Activated CD8-positive, alpha-beta T cell treated with anti-CD3 and anti-CD28 coated beads, Interleukin-2, amount 10 ng/mL, durations not matched to agents 7 days and 5 days (primary cell): ENCODE data around the gene HLX. TPM values are rescaled to one million over a fixed set of nuclear protein-coding genes. Genes with fewer than 3 reads are reported as not detected.

Source experiments
- ATAC-seq: fragments of 150-1000 bp; cut with Tn5 transposase; one replicate; pipeline ENCODE4 v1.10.0; 2021; ENCODE audit warnings: moderate library complexity
- CTCF ChIA-PET: fragments of 350-600 bp; sonication (Branson Sonifier 250); formaldehyde crosslinking; loops from one replicate; lab custom pipeline; 2021; ENCODE audit warnings: antibody characterized with exemption; lab: Charles Lee
- POLR2A ChIA-PET: fragments of 350-600 bp; sonication (Branson Sonifier 250); formaldehyde crosslinking; loops from one replicate; lab custom pipeline; 2021; ENCODE audit warnings: antibody characterized with exemption; lab: Charles Lee
- DNase-seq: peaks from one replicate; pipeline ENCODE4 v3.0.0-alpha.2; 2020
- H3K27ac Mint-ChIP-seq: one replicate; pipeline ENCODE4 v1.8.0; 2021; ENCODE audit warnings: mild to moderate bottlenecking, mixed read lengths
- H3K27me3 Mint-ChIP-seq: one replicate; pipeline ENCODE4 v1.8.0; 2021; ENCODE audit warnings: low read depth, mixed read lengths
- H3K36me3 Mint-ChIP-seq: one replicate; pipeline ENCODE4 v1.8.0; 2021; ENCODE audit warnings: low read depth, mixed read lengths
- H3K4me1 Mint-ChIP-seq: one replicate; pipeline ENCODE4 v1.8.0; 2021; ENCODE audit warnings: low read depth, mixed read lengths
- H3K4me3 Mint-ChIP-seq: one replicate; pipeline ENCODE4 v1.8.0; 2021; ENCODE audit warnings: mild to moderate bottlenecking, mixed read lengths
- H3K9me3 Mint-ChIP-seq: one replicate; pipeline ENCODE4 v1.8.0; 2022; ENCODE audit warnings: mixed read lengths; ENCODE audit not compliant: insufficient read depth
- total RNA-seq, 2 experiments: library from RNA; stranded (reverse); gene quantifications; one replicate each; pipeline ENCODE4 v1.2.3, GENCODE V29; 2021

Gene HLX
- total RNA-seq, 2 experiments from 2014 or later = not detected

GRCh38 chr1:220876511-220877376, 2.5 kb upstream of the HLX start:
- Mint-ChIP-seq H3K27ac (no peak overlapping the region), H3K4me3 (no peak overlapping the region), H3K27me3 (peaks cover 62% of the 10 kb centered on the region), H3K4me1 (peaks cover 40% of the 10 kb centered on the region), H3K36me3 (no peaks in the 10 kb centered on the region), H3K9me3 (no peaks in the 10 kb centered on the region)
- no peak for ATAC-seq
- no peak for DNase-seq
- ChIA-PET CTCF (interaction anchor here (2.5 kb wide), 1 partner anchor 327 kb away, joined by 20 read pairs; no protein-coding TSS in a partner anchor), POLR2A (no interaction called here)

- ChIA-PET CTCF (no interaction called here), POLR2A (no interaction called here)
- Mint-ChIP-seq H3K27me3 (peaks cover 69% of the 10 kb centered on the region), H3K4me1 (peaks cover 40% of the 10 kb centered on the region), H3K27ac (no peak overlapping the region), H3K4me3 (no peak overlapping the region), H3K36me3 (no peaks in the 10 kb centered on the region), H3K9me3 (no peaks in the 10 kb centered on the region)
- no peak for ATAC-seq
- DNase-seq = no peak
Observed at GRCh38 chr1:220877377-220878095, 1.7 kb upstream of the HLX start.

GRCh38 chr1:220878191-220879075, 810 bp upstream of the HLX start:
- H3K27ac Mint-ChIP-seq = no peak overlapping the region
- H3K4me1 Mint-ChIP-seq = peaks cover 40% of the 10 kb centered on the region
- CTCF ChIA-PET = no interaction called here
- ATAC-seq (no peak), DNase-seq (no peak)
- POLR2A ChIA-PET = no interaction called here
- H3K4me3 Mint-ChIP-seq = peak overlapping the region; percentile 63
- H3K27me3 Mint-ChIP-seq = peaks cover 71% of the 10 kb centered on the region
- no peaks in the 10 kb centered on the region for H3K9me3 Mint-ChIP-seq
- H3K36me3 Mint-ChIP-seq = no peaks in the 10 kb centered on the region

- DNase-seq = no peak
- H3K36me3 Mint-ChIP-seq = no peaks in the 10 kb centered on the region
- ChIA-PET POLR2A (no interaction called here), CTCF (no interaction called here)
- H3K4me3 Mint-ChIP-seq = peak overlapping the region; percentile 60
- H3K27ac Mint-ChIP-seq = no peak overlapping the region
- peaks cover 71% of the 10 kb centered on the region for H3K27me3 Mint-ChIP-seq
- peak; percentile 59 for ATAC-seq
- H3K9me3 Mint-ChIP-seq = no peaks in the 10 kb centered on the region
- peaks cover 40% of the 10 kb centered on the region for H3K4me1 Mint-ChIP-seq
Observed at GRCh38 chr1:220879509-220880361, 492 bp downstream of the HLX start.

DNA sequence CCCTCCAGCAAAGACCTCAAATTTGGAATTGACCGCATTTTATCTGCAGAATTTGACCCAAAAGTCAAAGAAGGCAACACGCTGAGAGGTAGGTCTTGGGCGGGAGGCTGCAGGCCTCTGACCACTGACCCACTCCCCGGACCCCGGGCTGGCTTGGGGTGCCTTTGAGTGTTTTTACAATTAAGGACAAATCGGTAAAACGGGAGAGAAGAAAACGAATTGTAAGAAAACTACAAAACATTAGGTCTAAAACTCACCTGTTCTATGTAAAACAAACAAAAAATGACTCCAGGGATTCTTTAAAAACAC, 1.1 kb downstream of the HLX start:
- no peaks in the 10 kb centered on the region for H3K9me3 Mint-ChIP-seq
- no peaks in the 10 kb centered on the region for H3K36me3 Mint-ChIP-seq
- ChIA-PET POLR2A (no interaction called here), CTCF (no interaction called here)
- H3K27ac Mint-ChIP-seq = no peak overlapping the region
- H3K27me3 Mint-ChIP-seq = peaks cover 66% of the 10 kb centered on the region
- peaks cover 40% of the 10 kb centered on the region for H3K4me1 Mint-ChIP-seq
- no peak for DNase-seq
- H3K4me3 Mint-ChIP-seq = peak overlapping the region; percentile 60
- no peak for ATAC-seq

DNA sequence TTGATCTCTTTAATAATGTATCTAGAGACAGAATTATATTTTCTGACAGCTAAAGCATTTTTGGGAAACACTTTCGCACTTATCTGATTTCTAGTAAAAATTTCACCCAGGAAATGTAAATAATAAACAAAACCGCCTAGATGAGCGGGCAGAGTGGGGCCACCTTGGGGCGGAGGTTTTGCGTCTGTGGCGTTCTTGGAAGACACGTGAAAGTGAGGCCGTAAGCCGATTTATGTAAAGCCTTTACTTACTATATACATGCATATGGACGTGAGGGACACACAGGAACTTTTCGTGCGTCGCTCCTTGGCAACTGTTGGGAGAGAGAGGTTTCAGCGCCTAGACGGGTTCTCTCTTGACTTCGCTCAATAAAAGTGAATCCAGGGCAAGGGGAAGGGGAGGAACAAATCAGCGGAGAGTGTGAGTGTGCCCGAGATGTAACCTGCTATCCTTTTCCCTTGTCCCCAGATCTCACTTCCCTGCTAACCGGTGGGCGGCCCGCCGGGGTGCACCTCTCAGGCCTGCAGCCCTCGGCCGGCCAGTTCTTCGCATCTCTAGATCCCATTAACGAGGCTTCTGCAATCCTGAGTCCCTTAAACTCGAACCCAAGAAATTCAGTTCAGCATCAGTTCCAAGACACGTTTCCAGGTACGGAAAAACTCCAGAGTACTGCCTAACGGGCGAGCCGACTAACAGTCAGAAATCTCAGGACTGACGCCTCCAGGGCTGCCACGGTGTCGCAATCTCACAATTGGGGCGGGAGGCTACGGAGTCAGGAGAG, 1.7 kb downstream of the HLX start:
- H3K27ac Mint-ChIP-seq = no peak overlapping the region
- ATAC-seq = no peak
- ChIA-PET CTCF (no interaction called here), POLR2A (interaction anchor here (0.6 kb wide), 1 partner anchor 1563 kb away, joined by 3 read pairs; no protein-coding TSS in a partner anchor)
- H3K4me3 Mint-ChIP-seq = peak overlapping the region; percentile 60
- peaks cover 61% of the 10 kb centered on the region for H3K27me3 Mint-ChIP-seq
- no peak for DNase-seq
- H3K36me3 Mint-ChIP-seq = no peaks in the 10 kb centered on the region
- peaks cover 40% of the 10 kb centered on the region for H3K4me1 Mint-ChIP-seq
- no peaks in the 10 kb centered on the region for H3K9me3 Mint-ChIP-seq

GRCh38 chr1:220882061-220882891, 3.0 kb downstream of the HLX start:
- H3K27ac Mint-ChIP-seq = no peak overlapping the region
- no peaks in the 10 kb centered on the region for H3K36me3 Mint-ChIP-seq
- H3K4me3 Mint-ChIP-seq = peak overlapping the region; percentile 5
- CTCF ChIA-PET = no interaction called here
- DNase-seq (no peak), ATAC-seq (no peak)
- POLR2A ChIA-PET = no interaction called here
- peaks cover 51% of the 10 kb centered on the region for H3K27me3 Mint-ChIP-seq
- H3K4me1 Mint-ChIP-seq = peaks cover 34% of the 10 kb centered on the region
- no peaks in the 10 kb centered on the region for H3K9me3 Mint-ChIP-seq

DNA sequence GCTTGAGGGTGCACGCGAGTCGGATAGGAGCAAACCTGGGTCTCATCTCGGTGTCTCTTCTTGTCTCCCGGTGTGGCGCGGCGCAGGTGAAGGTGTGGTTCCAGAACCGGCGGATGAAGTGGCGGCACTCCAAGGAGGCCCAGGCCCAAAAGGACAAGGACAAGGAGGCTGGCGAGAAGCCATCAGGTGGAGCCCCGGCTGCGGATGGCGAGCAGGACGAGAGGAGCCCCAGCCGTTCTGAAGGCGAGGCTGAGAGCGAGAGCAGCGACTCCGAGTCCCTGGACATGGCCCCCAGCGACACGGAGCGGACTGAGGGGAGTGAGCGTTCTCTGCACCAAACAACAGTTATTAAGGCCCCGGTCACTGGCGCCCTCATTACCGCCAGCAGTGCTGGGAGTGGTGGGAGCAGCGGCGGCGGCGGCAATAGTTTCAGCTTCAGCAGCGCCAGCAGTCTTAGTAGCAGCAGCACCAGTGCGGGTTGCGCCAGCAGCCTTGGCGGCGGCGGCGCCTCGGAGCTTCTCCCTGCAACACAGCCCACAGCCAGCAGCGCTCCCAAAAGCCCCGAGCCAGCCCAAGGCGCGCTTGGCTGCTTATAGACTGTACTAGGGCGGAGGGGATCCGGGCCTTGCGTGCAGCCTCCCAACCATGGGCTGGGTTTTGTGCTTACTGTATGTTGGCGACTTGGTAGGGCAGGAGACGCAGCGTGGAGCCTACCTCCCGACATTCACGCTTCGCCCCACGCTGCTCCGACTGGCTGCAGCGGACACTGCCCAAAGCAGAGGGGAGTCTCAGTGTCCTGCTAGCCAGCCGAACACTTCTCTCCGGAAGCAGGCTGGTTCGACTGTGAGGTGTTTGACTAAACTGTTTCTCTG, 5.1 kb downstream of the HLX start:
- ATAC-seq (no peak), DNase-seq (no peak)
- Mint-ChIP-seq H3K27ac (no peak overlapping the region), H3K27me3 (peaks cover 50% of the 10 kb centered on the region), H3K4me3 (no peak overlapping the region), H3K9me3 (no peaks in the 10 kb centered on the region), H3K36me3 (no peaks in the 10 kb centered on the region), H3K4me1 (peaks cover 15% of the 10 kb centered on the region)
- POLR2A ChIA-PET = interaction anchor here (0.6 kb wide), 1 partner anchor 51 kb away, joined by 3 read pairs; no protein-coding TSS in a partner anchor
- CTCF ChIA-PET = no interaction called here

- peaks cover 48% of the 10 kb centered on the region for H3K27me3 Mint-ChIP-seq
- CTCF ChIA-PET = no interaction called here
- no peaks in the 10 kb centered on the region for H3K36me3 Mint-ChIP-seq
Observed at GRCh38 chr1:220884981-220885918, 6.0 kb downstream of the HLX start.

More at GRCh38 chr1:220884981-220885918, 6.0 kb downstream of the HLX start:
- DNase-seq = no peak
- no peaks in the 10 kb centered on the region for H3K9me3 Mint-ChIP-seq
- H3K4me3 Mint-ChIP-seq = no peak overlapping the region
- H3K4me1 Mint-ChIP-seq = peaks cover 11% of the 10 kb centered on the region
- POLR2A ChIA-PET = no interaction called here
- no peak for ATAC-seq
- no peak overlapping the region for H3K27ac Mint-ChIP-seq
